Testis (tissue), 3 donors: Measurements from ENCODE around the gene PODXL2. TPM values are rescaled to one million over a fixed set of nuclear protein-coding genes. Genes with fewer than 3 reads are reported as not detected.

Source experiments
- DNase-seq: peaks from one replicate; pipeline ENCODE4 v3.0.0-alpha.2; 2019
- H3K27ac ChIP-seq, 2 donors: fragments of 200-600 bp; sonication (generic); one replicate each; pipeline ENCODE4 v1.5.1; 2019
- H3K27me3 ChIP-seq: fragments of 200-600 bp; sonication (generic); one replicate; pipeline ENCODE4 v1.5.1; 2019
- H3K36me3 ChIP-seq: fragments of 200-600 bp; sonication (generic); one replicate; pipeline ENCODE4 v1.5.1; 2017; ENCODE audit warnings: low read depth; ENCODE audit errors: missing control alignments
- H3K4me1 ChIP-seq: fragments of 200-600 bp; sonication (generic); one replicate; pipeline ENCODE4 v1.5.1; 2019
- H3K4me3 ChIP-seq, 2 donors: fragments of 200-600 bp; sonication (generic); one replicate each; pipeline ENCODE4 v1.5.1; 2017 to 2019
- H3K9me3 ChIP-seq: fragments of 200-600 bp; sonication (generic); one replicate; pipeline ENCODE4 v1.5.1; 2017
- CTCF ChIP-seq, 3 experiments: fragments of 450-650 bp in 2 of 3; fragments of 200-600 bp in 1 of 3; sonication (generic) in 1 of 3; IDR thresholded peaks; one replicate each; pipeline ENCODE4 v1.5.1; 2016 to 2019; ENCODE audit warnings: antibody characterized with exemption in 3 of 3, mild to moderate bottlenecking in 2 of 3, moderate library complexity in 1 of 3
- POLR2A ChIP-seq: fragments of 450-650 bp; IDR thresholded peaks from one replicate; pipeline ENCODE4 v1.6.1; 2017; ENCODE audit warnings: antibody characterized with exemption, mild to moderate bottlenecking, moderate library complexity
- WGBS, 2 donors: methylation state at CpG; one replicate each; pipeline ENCODE4 v1.1.5; 2018; 5-methylcytosine and 5-hydroxymethylcytosine counted together
- intact Hi-C: fragments of 100-400 bp; cut with DNase I; formaldehyde crosslinking; loops from one replicate; pipeline ENCODE4 v1.15.1; 2023; ENCODE audit warnings: low total_unique reads
- polyA plus RNA-seq: library from polyadenylated mRNA; stranded (reverse); fragments of 350-450 nt; fragmentation: Illumina TruSeq; extraction: RNeasy Lipid Tissue Mini Kit (QIAGEN cat#74804); gene quantifications from one replicate; pipeline ENCODE4 v1.2.3, GENCODE V29; 2014; ENCODE audit warnings: low read depth, low replicate concordance; ENCODE audit not compliant: insufficient read depth
- total RNA-seq, 2 donors: library from RNA; depleted of rRNA; stranded (reverse); fragments of >200 nt; gene quantifications; one replicate each; pipeline ENCODE4 v1.2.3, GENCODE V29; 2016

Gene PODXL2
- total and polyA plus RNA-seq, 3 donors from 2014 or later = 51.3 to 88.8 (median 71.9) TPM

GRCh38 chr3:127670229-127670559 lies 41.2 kb downstream of the PODXL2 start:
- no peak for DNase-seq
- Histone ChIP-seq H3K27me3 (no peaks in the 10 kb centered on the region), H3K36me3 (no peaks in the 10 kb centered on the region), H3K4me3 (no peak overlapping the region), H3K27ac (no peak overlapping the region), H3K9me3 (no peaks in the 10 kb centered on the region), H3K4me1 (peaks cover 17% of the 10 kb centered on the region)
- TF ChIP-seq POLR2A = no peak
- TF ChIP-seq CTCF (IDR thresholded peaks at IDR 0.05) = no peak
- intact Hi-C loops = no loop called here
- WGBS, 2 donors = 89 to 93% methylated on average over 7 of the region's 7 CpGs

DNA sequence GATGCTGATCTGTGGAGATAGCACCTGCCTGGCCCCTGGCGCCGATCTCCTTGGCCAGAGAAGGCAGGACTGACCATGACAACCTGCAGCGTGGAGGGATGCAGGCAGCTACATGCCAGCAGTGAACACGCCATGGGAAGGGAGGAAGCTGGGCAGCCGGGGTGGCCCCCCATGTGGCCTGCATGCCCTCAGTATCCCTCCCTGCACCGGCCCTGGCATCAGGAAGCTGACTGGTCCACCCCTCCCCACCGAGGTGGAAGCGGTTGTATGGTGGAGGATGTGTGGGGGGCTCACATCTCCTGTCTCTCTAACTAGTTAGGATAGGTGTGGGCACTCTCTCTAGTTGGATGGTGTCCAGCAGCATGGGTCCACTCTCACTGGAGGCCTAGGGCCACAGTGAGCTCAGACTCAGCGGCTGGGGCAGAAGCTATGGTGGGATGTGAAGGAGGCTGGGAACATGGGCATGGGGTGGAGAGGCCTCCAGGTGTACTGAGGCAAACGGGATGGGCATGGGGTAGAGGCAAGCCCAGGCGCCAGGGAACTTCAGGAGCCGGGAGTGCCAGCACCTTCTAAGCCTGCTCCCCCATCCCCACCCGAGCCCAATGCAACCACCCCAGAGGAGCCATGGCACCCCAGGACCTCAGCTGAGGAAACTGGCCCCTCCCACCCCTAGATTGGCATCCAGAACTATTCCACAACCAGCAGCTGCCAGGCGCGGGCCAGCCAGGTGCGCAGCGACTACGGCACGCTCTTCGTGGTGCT lies 42.0 kb downstream of the PODXL2 start:
- Histone ChIP-seq H3K27me3 (no peaks in the 10 kb centered on the region), H3K4me1 (peaks cover 17% of the 10 kb centered on the region), H3K27ac (no peak overlapping the region), H3K36me3 (no peaks in the 10 kb centered on the region), H3K9me3 (no peaks in the 10 kb centered on the region), H3K4me3 (no peak overlapping the region)
- DNase-seq = no peak
- intact Hi-C loops = no loop called here
- TF ChIP-seq CTCF (IDR thresholded peaks at IDR 0.05) = no peak
- no peak for TF ChIP-seq POLR2A
- WGBS, 2 donors = 91% methylated on average over 3 to 20 of the region's 20 CpGs

GRCh38 chr3:127671523-127672428 lies 42.8 kb downstream of the PODXL2 start:
- no peak for DNase-seq
- WGBS, 2 donors = 19 to 26% methylated on average over 12 to 33 of the region's 44 CpGs
- intact Hi-C loops = no loop called here
- Histone ChIP-seq H3K4me3 (peak overlapping the region; percentile 82 to 84), H3K9me3 (no peaks in the 10 kb centered on the region), H3K36me3 (no peaks in the 10 kb centered on the region), H3K4me1 (peaks cover 17% of the 10 kb centered on the region), H3K27me3 (no peaks in the 10 kb centered on the region), H3K27ac (peak overlapping the region; percentile 81 to 88)
- TF ChIP-seq POLR2A = no peak
- TF ChIP-seq CTCF (IDR thresholded peaks at IDR 0.05) = no peak

DNA sequence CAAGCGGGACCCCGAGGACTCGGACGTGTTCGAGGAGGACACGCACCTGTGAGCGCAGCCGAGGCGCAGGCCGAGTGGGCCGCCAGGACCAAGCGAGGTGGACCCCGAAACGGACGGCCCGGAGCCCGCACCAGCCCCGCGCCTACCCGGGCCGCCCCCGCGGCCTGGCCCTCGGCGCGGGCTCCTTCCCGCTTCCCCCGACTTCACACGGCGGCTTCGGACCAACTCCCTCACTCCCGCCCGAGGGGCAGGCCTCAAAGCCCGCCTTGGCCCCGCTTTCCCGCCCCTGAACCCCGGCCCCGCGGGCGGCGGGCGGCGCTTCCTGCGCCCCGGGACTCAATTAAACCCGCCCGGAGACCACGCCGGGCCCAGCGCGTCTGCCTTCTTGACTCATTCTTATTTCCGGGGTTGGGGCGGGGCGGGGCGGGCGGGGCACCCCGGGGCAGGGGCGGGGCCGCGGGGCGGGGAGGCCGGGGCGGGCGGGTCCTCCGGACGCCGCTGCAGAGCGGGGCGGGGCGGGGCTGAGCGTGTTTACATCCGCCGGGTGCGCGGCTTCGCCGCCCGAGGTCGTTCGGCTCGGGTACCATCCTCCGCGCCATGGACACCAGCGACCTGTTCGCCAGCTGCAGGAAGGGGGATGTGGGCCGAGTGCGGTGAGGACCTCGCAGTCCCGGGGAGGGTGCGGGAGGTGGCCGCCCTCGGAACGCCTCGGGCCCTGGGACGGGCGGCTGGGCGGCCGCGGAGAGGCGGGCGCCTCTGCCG lies 43.6 kb downstream of the PODXL2 start, which contains the start of gene ABTB1:
ABTB1 (plus strand) TSS at position 524 of the 762 bp plus-strand sequence; CDS start at position 598, 74 bp downstream.
- Histone ChIP-seq H3K4me1 (peaks cover 17% of the 10 kb centered on the region), H3K27me3 (no peaks in the 10 kb centered on the region), H3K9me3 (no peaks in the 10 kb centered on the region), H3K4me3 (peak within 1 kb of the TSS; percentile 82 to 84), H3K36me3 (no peaks in the 10 kb centered on the region), H3K27ac (peak within 1 kb of the TSS; percentile 81 to 88)
- intact Hi-C loops = no loop called here
- WGBS, 2 donors = 1% methylated on average over 73 of the region's 102 CpGs; no CpG with 5 or more reads in 1 of the 2 donors
- peak; percentile 91 for DNase-seq
- TF ChIP-seq CTCF (IDR thresholded peaks at IDR 0.05) (no peak), POLR2A (no peak)
